GM19238 (cell line): ENCODE data around the gene NAGLU.

Experiments used
- DNase-seq: peaks from one replicate; pipeline ENCODE4 v3.0.0; 2011; ENCODE audit warnings: low spot score; ENCODE audit not compliant: insufficient read length

The NAGLU gene

GRCh38 chr17:42563543-42563942, 27.5 kb downstream of the NAGLU start:
- no peak for DNase-seq

- no peak for DNase-seq
Measured at GRCh38 chr17:42563950-42564349, 27.9 kb downstream of the NAGLU start.

DNA sequence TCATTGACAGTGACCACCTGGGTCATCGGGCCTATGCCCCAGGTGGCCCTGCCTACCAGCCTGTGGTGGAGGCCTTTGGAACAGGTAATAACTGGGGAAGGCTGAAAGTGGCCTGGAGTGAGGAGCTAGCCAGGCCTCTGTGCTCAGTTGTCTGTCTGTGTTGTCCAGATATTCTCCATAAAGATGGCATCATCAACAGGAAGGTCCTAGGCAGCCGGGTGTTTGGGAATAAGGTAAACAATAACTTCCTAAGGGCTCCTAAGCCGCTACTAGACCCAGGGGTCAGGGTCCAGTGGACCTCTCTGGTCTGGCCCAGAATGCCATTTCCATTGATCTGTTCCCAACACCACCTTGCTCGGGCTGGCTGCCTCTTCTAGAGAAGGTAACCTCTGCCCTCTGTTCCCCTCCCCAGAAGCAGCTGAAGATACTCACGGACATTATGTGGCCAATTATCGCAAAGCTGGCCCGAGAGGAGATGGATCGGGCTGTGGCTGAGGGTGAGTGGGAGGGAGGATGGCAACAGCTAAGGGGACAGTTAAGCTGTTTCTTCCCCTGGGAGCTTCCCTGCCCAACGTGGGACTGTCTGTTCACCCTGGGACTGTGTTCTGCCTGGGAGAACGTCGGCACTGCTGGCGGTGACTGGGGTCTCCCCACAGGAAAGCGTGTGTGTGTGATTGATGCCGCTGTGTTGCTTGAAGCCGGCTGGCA, 28.9 kb downstream of the NAGLU start:
- DNase-seq: no peak

DNA sequence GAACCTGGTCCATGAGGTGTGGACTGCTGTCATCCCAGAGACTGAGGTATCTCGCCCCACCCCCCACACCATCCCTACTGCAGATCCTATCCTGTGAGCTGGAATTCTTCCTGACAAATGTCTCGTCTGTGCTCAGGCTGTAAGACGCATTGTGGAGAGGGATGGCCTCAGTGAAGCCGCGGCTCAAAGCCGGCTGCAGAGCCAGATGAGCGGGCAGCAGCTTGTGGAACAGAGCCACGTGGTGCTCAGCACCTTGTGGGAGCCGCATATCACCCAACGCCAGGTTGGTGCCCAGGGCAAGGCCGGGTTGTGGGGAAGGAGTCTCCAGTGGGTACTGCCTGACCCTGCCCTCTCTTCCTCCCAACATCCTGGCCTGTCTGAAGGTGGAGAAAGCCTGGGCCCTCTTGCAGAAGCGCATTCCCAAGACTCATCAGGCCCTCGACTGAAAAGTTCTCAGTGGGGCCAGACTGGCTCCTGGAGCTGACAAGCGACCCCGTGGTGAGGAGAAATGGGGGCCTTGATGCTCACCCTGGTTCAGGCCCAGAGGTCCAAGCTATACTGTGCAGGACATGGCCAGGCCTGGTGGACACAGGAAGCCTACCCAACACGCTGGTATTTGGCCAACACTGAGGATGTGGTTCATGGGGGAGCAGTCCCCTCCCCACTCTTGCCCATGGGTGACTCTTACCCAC, 29.6 kb downstream of the NAGLU start:
- DNase-seq: no peak

- DNase-seq: no peak
Measured at GRCh38 chr17:42566215-42566882, 30.3 kb downstream of the NAGLU start.

- DNase-seq: peak; percentile 99
Measured at GRCh38 chr17:42566883-42567573, 31.0 kb downstream of the NAGLU start, which contains the start of gene MLX. MLX (plus strand) TSS chr17:42567100; CDS start chr17:42567125, 25 bp downstream.

DNA sequence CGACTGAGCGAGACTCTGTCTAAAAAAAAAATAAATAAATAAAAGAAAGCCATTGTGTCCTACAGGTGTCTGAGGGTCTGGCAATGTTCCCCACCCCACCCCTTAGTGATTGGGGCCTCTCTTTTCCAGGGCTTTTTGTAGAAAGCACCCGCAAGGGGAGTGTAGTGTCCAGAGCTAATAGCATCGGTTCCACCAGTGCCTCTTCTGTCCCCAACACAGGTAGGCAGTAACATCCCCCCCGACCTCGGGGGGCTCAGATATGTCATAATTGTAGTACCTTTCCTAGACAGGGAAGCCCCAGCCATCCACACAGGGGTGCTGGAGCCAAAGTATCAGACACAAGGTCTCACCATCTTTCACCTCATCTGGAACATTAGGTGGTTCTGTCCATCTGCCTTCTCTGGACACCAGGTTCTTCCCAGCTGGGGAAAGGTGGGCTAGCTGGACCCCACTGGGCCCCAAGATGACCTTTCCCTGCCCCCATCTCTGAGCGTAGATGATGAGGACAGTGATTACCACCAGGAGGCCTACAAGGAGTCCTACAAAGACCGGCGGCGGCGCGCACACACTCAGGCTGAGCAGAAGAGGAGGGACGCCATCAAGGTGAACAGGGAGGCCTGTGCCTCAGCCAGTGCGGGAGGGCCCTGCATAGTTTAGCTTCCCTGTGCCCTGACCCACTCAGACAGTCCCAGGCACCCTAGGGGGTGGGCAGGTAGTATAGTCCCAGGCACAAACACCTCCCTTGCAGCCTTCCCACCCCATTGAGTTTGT, 32.5 kb downstream of the NAGLU start:
- DNase-seq: no peak

GRCh38 chr17:42571435-42572225, 35.6 kb downstream of the NAGLU start:
- DNase-seq: no peak

DNA sequence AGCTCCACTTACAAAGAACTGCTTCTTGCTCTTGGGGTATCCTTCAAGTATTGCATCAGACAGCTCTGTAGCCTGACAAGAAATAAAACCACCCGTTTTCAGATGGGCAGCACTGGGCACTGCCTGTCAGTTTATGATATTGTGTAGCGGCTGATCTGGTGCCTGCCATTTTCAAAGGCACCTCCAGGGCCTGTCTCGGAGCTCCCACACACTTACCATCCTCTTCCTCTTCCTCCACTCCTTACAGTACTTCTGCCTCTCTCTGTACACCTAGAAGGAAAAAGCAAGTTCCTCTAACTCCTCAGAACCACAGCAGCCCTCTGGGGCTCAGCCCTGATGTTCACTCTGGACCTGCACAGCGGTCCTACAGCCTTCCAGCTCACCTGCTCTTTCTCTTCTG, 37.1 kb downstream of the NAGLU start:
- no peak for DNase-seq

- DNase-seq: no peak
Measured at GRCh38 chr17:42574463-42574862, 38.4 kb downstream of the NAGLU start.

GRCh38 chr17:42577140-42577531, 41.1 kb downstream of the NAGLU start:
- no peak for DNase-seq

DNA sequence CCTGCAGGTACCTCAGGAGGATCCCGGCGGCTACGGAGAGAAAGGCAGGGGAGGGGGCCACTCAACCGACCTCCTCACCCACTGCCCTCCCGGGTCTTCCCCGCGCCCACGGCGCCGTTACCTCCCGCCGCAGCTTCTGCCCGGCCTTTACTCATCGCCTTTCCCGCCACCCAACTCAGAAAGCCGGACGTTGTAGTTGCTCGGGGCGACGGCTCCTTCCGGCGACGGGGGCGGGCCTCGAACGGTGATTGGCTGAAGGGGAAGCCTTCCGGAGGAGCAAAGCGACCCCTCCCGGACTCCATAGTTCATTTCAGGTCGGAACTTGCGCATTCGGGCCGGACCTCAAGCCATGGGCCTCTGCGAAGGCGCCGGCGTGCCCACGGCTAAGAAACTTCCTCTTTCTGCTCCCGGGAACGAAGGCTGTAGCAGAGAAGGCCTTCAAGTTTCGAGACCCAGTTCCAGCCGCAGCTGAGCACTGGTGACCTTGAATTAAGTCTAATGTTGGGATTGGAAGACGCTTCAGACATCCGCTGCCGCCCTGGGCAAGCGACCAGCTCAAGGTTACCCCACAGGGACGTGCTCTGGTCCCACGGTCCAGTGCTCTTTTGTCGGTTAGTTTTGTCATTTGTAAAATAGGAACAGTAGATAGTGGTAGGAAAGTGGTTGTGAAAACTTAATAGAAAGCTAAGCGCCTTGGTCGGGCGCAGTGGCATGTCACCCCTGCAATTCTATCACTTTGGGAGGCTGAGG, 41.7 kb downstream of the NAGLU start, which contains the start of gene PSMC3IP:
TSS of gene PSMC3IP (minus strand) at position 198 of the 750 bp plus-strand sequence. CDS start at position 155, 43 bp downstream.
- DNase-seq: peak; percentile 96

GRCh38 chr17:42578282-42578869, 42.3 kb downstream of the NAGLU start:
- peak; percentile 77 for DNase-seq

DNA sequence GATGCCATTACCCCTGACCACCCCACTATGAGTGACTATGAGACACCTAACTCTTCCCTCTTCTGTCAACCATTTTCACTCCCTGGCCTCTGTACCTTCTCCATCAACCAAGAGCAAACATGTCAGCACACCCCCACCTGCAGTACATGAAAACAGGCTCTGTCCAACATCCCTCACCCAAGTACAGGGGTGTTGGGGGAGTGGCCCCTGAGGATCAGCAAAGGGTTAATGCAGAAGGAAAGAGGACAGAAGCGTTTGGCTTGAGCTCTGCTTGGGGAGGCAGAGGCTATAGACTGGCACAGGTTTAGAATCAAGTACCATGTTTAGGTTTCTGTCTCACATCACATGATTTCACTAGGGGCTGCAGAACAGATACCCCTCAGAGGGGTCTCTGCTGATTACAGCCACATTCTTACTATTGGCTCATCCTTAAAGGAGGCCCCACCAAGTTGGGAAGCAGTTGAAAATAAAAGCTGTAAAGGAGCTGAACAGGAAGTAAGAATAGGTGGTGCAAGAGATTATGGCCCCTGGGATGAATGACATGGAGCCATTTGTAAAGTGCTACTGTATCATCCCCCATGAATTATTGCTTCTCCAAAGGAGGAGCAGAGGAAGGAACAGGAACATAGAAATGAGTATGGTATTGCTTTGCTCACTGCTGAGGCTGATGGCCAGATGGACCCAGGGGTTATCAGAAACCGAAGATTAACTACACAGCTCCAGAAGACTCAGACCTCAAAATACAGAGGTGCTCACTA, 43.9 kb downstream of the NAGLU start:
- DNase-seq: no peak

- no peak for DNase-seq
Measured at GRCh38 chr17:42581744-42582270, 45.8 kb downstream of the NAGLU start.

DNA sequence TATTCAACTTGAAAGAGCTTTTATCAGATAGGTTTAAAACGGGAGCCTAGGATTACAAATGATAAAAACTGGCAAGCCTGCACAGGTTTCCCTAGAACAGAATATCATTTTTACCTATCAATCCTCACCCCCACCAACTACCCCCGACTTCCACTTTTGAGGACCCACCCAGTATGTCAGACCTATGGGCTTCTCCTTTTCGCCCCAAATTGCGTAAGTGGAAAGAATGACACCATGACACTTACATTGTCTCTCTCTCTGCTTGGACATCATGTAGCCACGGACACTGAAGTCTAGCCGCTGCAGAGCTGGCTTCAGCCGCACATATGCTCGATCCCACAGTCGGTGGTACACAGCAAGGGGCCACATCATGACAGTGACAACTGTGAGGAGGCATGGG, 48.8 kb downstream of the NAGLU start:
- no peak for DNase-seq

- DNase-seq: no peak
Measured at GRCh38 chr17:42585353-42585752, 49.3 kb downstream of the NAGLU start.
